AG09319 (cell line): Measurements from ENCODE around the gene BECN2.
A peak's percentile ranks its signal among the peaks of the same experiment; 100 is the strongest.

ENCODE experiments used
- DNase-seq: peaks from one replicate; pipeline ENCODE4 v3.0.0-alpha.2; 2010; ENCODE audit warnings: low read depth; ENCODE audit errors: extremely low read depth
- TF ChIP-seq, protein P1 (sequence below): IDR thresholded peaks from 2 replicates; pipeline ENCODE4 v1.5.1; 2011; ENCODE audit warnings: low read depth, mild to moderate bottlenecking, inconsistent platforms, low read length, moderate library complexity

BECN2 gene

DNA sequence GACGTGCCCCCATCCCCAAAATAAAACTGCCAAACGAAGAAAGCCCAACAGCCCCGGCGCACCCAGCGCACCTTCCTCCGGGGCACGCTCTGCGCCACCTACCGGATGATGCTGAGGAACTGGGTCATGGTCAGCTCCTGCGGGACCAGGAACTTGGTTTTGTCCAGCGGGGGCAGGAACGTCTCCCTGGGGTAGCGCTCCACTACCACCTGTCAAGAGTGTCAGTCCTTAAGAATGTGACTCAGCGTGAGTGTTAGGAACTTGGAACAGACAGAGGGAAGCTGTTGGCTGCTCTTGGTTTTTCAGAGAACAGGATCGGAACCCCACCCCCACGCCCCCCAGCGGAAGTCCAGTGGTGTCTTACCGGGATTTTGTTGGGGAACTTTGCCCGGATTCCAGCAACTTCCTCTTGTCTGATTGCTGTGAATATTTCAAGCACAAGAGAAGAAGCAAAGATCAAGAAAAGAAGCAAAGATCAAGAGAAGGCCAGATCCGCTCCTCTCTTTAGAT is 40.9 kb downstream of the BECN2 start:
- TF ChIP-seq, protein P1, sequence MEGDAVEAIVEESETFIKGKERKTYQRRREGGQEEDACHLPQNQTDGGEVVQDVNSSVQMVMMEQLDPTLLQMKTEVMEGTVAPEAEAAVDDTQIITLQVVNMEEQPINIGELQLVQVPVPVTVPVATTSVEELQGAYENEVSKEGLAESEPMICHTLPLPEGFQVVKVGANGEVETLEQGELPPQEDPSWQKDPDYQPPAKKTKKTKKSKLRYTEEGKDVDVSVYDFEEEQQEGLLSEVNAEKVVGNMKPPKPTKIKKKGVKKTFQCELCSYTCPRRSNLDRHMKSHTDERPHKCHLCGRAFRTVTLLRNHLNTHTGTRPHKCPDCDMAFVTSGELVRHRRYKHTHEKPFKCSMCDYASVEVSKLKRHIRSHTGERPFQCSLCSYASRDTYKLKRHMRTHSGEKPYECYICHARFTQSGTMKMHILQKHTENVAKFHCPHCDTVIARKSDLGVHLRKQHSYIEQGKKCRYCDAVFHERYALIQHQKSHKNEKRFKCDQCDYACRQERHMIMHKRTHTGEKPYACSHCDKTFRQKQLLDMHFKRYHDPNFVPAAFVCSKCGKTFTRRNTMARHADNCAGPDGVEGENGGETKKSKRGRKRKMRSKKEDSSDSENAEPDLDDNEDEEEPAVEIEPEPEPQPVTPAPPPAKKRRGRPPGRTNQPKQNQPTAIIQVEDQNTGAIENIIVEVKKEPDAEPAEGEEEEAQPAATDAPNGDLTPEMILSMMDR = peak; percentile 78
- no peak for DNase-seq

DNA sequence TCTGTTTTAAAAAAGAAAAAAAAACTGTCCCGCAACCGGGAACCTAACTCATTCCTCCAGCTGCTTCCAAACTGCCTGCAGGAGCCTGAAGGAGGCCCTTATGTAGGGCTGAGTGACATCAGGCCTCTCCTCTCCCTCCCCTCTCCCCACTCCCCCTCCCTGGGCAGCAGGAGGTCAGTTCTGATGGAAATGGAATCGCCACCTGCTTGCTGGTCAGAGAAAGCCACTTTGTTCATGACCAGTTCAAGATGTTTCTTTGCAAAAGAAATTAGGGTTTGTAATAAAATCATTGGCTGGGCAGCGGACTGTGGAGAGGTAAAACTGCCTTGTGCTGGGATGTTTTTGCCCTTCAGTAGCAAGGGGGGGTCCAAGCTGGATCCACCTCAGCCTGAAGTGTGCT is 41.5 kb downstream of the BECN2 start, which contains the start of gene MAP1LC3C:
MAP1LC3C (minus strand) TSS at position 73 of the 400 bp plus-strand sequence. CDS start 90 bp downstream, outside the sequence.
- no peak for DNase-seq
- TF ChIP-seq, protein P1 = no peak

- TF ChIP-seq, protein P1 = no peak
- no peak for DNase-seq
Measured at GRCh38 chr1:242000434-242000833, 42.9 kb downstream of the BECN2 start.

- DNase-seq = no peak
- TF ChIP-seq, protein P1 = no peak
Measured at GRCh38 chr1:242002072-242002471, 44.5 kb downstream of the BECN2 start.

GRCh38 chr1:242002510-242002909 is 44.9 kb downstream of the BECN2 start:
- no peak for DNase-seq
- TF ChIP-seq, protein P1 = no peak

GRCh38 chr1:242004751-242005495 is 47.4 kb downstream of the BECN2 start:
- TF ChIP-seq, protein P1 = no peak
- no peak for DNase-seq

- DNase-seq = no peak
- TF ChIP-seq, protein P1 = no peak
Measured at GRCh38 chr1:242005866-242006535, 48.4 kb downstream of the BECN2 start.
